CD4-positive, alpha-beta T cell (primary cell): Measurements from ENCODE around the gene ACVR1B. TPM values are rescaled to one million over a fixed set of nuclear protein-coding genes. Genes with fewer than 3 reads are reported as not detected.

Experiments
- ATAC-seq: fragments of 200-7000 bp; cut with Tn5 transposase; one replicate; pipeline ENCODE4 v1.10.0; 2022; ENCODE audit warnings: mild to moderate bottlenecking; ENCODE audit not compliant: poor library complexity
- CTCF ChIA-PET: fragments of 350-600 bp; sonication (Branson Sonifier 250); formaldehyde crosslinking; loops from one replicate; lab custom pipeline; 2021; ENCODE audit warnings: antibody characterized with exemption, inconsistent platforms; lab: Charles Lee
- POLR2A ChIA-PET: fragments of 350-600 bp; sonication (Branson Sonifier 250); formaldehyde crosslinking; loops from one replicate; lab custom pipeline; 2021; ENCODE audit warnings: antibody characterized with exemption, inconsistent platforms; lab: Charles Lee
- DNase-seq, 14 experiments: peaks; one replicate each; pipeline ENCODE4 v3.0.0-alpha.2; 2013 to 2020; ENCODE audit warnings: mixed read lengths in 2 of 14
- H3K27ac ChIP-seq, 2 donors: one replicate each; pipeline versions ENCODE4 v1.5.1 to v1.7.0; 2013; ENCODE audit warnings: low read length in 2 of 2, low read depth in 1 of 2, mild to moderate bottlenecking in 1 of 2
- H3K27me3 ChIP-seq, 2 experiments: 1 replicate in 1 of 2; 2 replicates in 1 of 2; pipeline versions ENCODE4 v1.6.1 to v1.7.0; 2013; ENCODE audit warnings: low read length in 2 of 2, control low read depth in 1 of 2, mild to moderate bottlenecking in 1 of 2, moderate library complexity in 1 of 2; ENCODE audit not compliant: insufficient read depth in 2 of 2, control insufficient read depth in 1 of 2
- H3K36me3 ChIP-seq: one replicate; pipeline ENCODE4 v1.6.1; 2013; ENCODE audit warnings: low read length, control low read depth; ENCODE audit not compliant: insufficient read depth
- H3K4me1 ChIP-seq: one replicate; pipeline ENCODE4 v1.6.1; 2013; ENCODE audit warnings: low read length, control low read depth; ENCODE audit not compliant: insufficient read depth
- H3K4me3 ChIP-seq: one replicate; pipeline ENCODE4 v1.5.1; 2013; ENCODE audit warnings: mild to moderate bottlenecking, low read length, moderate library complexity
- H3K9me3 ChIP-seq, 2 experiments: 1 replicate in 1 of 2; 2 replicates in 1 of 2; pipeline versions ENCODE4 v1.6.1 to v1.7.0; 2013; ENCODE audit warnings: low read length in 2 of 2, mild to moderate bottlenecking in 2 of 2, control low read depth in 1 of 2, moderate library complexity in 1 of 2; ENCODE audit not compliant: control insufficient read depth in 1 of 2, insufficient read depth in 1 of 2
- H3K27ac Mint-ChIP-seq: one replicate; pipeline ENCODE4 v1.8.0; 2020; ENCODE audit warnings: mixed read lengths
- H3K27me3 Mint-ChIP-seq: one replicate; pipeline ENCODE4 v1.8.0; 2021; ENCODE audit warnings: mixed read lengths
- H3K36me3 Mint-ChIP-seq: one replicate; pipeline ENCODE4 v1.8.0; 2021; ENCODE audit warnings: low read depth, mixed read lengths
- H3K4me1 Mint-ChIP-seq: one replicate; pipeline ENCODE4 v1.8.0; 2021; ENCODE audit warnings: low read depth, mixed read lengths
- H3K4me3 Mint-ChIP-seq: one replicate; pipeline ENCODE4 v1.8.0; 2020; ENCODE audit warnings: mild to moderate bottlenecking, mixed read lengths
- H3K9me3 Mint-ChIP-seq: one replicate; pipeline ENCODE4 v1.8.0; 2020; ENCODE audit warnings: mixed read lengths
- intact Hi-C, 2 experiments: fragments of 100-400 bp; cut with DNase I in 1 of 2; cut with micrococcal nuclease in 1 of 2; formaldehyde crosslinking; loops; one replicate each; pipeline versions ENCODE4 v1.15.1 to v1.9.0; 2023 to 2025; cut with DNase I, micrococcal nuclease
- total RNA-seq, 174 experiments: library from RNA in 2 of 174; stranded (reverse) in 2 of 174; gene quantifications; one replicate each; pipeline ENCODE4 v1.2.3 and lab custom pipeline; 2021 to 2026
- TF ChIP-seq, protein P1 (sequence below): fragments of 200-600 bp; IDR thresholded peaks from one replicate; pipeline ENCODE4 v1.8.0; 2022; ENCODE audit warnings: antibody characterized with exemption, mild to moderate bottlenecking

Gene ACVR1B
- total RNA-seq, 2 experiments from 2014 or later: 14.2 to 14.5 TPM

- ChIA-PET CTCF (no interaction called here), POLR2A (no interaction called here)
- intact Hi-C loops: no loop called here
- Mint-ChIP-seq H3K4me3 (no peak overlapping the region), H3K4me1 (peaks cover 6% of the 10 kb centered on the region), H3K27me3 (no peaks in the 10 kb centered on the region), H3K9me3 (no peaks in the 10 kb centered on the region), H3K27ac (no peak overlapping the region), H3K36me3 (no peaks in the 10 kb centered on the region)
- TF ChIP-seq, protein P1, sequence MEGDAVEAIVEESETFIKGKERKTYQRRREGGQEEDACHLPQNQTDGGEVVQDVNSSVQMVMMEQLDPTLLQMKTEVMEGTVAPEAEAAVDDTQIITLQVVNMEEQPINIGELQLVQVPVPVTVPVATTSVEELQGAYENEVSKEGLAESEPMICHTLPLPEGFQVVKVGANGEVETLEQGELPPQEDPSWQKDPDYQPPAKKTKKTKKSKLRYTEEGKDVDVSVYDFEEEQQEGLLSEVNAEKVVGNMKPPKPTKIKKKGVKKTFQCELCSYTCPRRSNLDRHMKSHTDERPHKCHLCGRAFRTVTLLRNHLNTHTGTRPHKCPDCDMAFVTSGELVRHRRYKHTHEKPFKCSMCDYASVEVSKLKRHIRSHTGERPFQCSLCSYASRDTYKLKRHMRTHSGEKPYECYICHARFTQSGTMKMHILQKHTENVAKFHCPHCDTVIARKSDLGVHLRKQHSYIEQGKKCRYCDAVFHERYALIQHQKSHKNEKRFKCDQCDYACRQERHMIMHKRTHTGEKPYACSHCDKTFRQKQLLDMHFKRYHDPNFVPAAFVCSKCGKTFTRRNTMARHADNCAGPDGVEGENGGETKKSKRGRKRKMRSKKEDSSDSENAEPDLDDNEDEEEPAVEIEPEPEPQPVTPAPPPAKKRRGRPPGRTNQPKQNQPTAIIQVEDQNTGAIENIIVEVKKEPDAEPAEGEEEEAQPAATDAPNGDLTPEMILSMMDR: no peak
- Histone ChIP-seq H3K9me3 (no peaks in the 10 kb centered on the region), H3K27me3 (peaks cover 0 to 2% of the 10 kb centered on the region in 2 experiments), H3K4me3 (no peak overlapping the region), H3K36me3 (no peaks in the 10 kb centered on the region), H3K4me1 (no peaks in the 10 kb centered on the region), H3K27ac (no peak overlapping the region)
- no peak for DNase-seq
- no peak for ATAC-seq
These were observed 13.6 kb upstream of the ACVR1B start for GRCh38 chr12:51937926-51938325.

DNA sequence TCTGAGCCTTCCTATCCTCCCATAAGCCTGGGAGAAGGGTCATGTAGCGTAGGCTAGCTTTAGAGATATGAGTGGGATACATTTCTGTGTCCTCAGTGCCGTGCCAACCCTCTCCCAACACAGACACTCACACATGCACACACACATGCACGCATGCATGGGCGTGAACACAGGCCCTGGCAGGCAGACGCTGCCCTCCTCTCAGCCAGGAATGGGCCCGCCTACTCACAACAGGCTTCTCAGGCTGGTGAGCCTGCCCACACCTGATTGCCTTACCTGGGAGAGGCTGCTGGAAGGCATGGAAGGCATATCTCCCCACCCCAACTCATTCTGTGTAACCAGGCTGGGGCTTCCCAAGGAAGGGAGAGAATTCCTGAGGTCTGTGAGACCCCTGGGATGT lies 12.8 kb upstream of the ACVR1B start:
- Mint-ChIP-seq H3K9me3 (no peaks in the 10 kb centered on the region), H3K36me3 (no peaks in the 10 kb centered on the region), H3K4me3 (no peak overlapping the region), H3K4me1 (peaks cover 6% of the 10 kb centered on the region), H3K27me3 (no peaks in the 10 kb centered on the region), H3K27ac (no peak overlapping the region)
- Histone ChIP-seq H3K27ac (no peak overlapping the region), H3K9me3 (peaks cover 0 to under 1% of the 10 kb centered on the region in 2 experiments), H3K4me1 (no peaks in the 10 kb centered on the region), H3K36me3 (no peaks in the 10 kb centered on the region), H3K27me3 (peaks cover 0 to 2% of the 10 kb centered on the region in 2 experiments), H3K4me3 (no peak overlapping the region)
- intact Hi-C loops: no loop called here
- TF ChIP-seq, protein P1: no peak
- DNase-seq: no peak
- CTCF ChIA-PET: no interaction called here
- ATAC-seq: no peak
- POLR2A ChIA-PET: interaction anchor here (0.6 kb wide), 1 partner anchor 217 kb away, joined by 3 read pairs; no protein-coding TSS in a partner anchor

GRCh38 chr12:51941011-51941581 lies 10.4 kb upstream of the ACVR1B start:
- no peak overlapping the region for H3K27ac Mint-ChIP-seq
- Histone ChIP-seq H3K36me3 (no peaks in the 10 kb centered on the region), H3K27ac (no peak overlapping the region), H3K27me3 (peaks cover 0 to 2% of the 10 kb centered on the region in 2 experiments), H3K4me3 (no peak overlapping the region), H3K4me1 (no peaks in the 10 kb centered on the region), H3K9me3 (peaks cover 5 to 9% of the 10 kb centered on the region in 2 experiments)
- no peaks in the 10 kb centered on the region for H3K36me3 Mint-ChIP-seq
- TF ChIP-seq, protein P1: no peak
- ATAC-seq (no peak), DNase-seq (no peak)
- CTCF ChIA-PET: no interaction called here
- intact Hi-C loops: no loop called here
- POLR2A ChIA-PET: no interaction called here
- H3K9me3 Mint-ChIP-seq: no peaks in the 10 kb centered on the region
- H3K4me3 Mint-ChIP-seq: no peak overlapping the region
- no peaks in the 10 kb centered on the region for H3K27me3 Mint-ChIP-seq
- peaks cover 6% of the 10 kb centered on the region for H3K4me1 Mint-ChIP-seq
